ENCODE results near the gene THSD4.
A peak's percentile ranks its signal among the peaks of the same experiment; 100 is the strongest.

DNA sequence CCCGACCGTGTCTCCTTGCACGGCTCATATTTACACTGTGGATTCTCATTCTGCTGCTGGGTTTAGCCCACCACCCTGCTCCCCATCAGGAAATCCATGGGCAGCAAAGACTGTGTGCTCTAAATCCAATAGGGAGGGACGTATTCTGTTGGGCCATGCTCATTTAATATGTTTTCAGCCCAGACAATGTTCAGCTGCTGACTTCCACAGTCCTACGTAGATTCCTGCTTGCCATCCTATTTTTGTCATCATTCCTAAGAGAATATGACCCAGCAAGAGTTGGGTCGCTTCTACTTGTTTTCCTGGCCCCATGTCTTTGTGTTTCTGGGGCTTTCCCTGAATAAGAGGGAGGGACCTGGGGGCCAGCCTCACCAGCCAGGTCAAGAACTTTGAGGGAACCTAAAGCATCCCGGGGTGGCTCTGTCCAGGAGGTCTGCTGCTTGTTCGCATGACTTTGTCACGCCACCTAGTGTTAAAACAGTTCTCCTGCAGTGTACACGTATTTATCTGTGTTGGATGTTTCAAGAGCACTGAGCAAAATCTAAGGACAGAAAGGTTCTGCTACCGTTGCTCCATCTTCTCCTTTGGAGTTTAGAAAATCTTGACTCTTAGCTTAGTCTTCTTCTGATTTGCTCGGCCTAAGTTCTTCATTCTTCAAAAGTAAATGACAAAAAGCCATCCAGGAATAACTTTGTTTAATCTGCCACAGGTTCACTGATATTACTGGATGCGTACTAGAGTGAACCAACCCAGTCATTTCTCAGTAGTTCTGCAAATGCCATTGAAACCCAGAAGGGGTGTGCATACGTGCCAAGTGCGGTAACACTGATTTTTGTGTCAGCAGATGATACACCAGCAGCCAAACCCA is 615.2 kb downstream of the THSD4 start:
- TF ChIP-seq, protein P1, sequence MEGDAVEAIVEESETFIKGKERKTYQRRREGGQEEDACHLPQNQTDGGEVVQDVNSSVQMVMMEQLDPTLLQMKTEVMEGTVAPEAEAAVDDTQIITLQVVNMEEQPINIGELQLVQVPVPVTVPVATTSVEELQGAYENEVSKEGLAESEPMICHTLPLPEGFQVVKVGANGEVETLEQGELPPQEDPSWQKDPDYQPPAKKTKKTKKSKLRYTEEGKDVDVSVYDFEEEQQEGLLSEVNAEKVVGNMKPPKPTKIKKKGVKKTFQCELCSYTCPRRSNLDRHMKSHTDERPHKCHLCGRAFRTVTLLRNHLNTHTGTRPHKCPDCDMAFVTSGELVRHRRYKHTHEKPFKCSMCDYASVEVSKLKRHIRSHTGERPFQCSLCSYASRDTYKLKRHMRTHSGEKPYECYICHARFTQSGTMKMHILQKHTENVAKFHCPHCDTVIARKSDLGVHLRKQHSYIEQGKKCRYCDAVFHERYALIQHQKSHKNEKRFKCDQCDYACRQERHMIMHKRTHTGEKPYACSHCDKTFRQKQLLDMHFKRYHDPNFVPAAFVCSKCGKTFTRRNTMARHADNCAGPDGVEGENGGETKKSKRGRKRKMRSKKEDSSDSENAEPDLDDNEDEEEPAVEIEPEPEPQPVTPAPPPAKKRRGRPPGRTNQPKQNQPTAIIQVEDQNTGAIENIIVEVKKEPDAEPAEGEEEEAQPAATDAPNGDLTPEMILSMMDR (IDR thresholded peaks at IDR 0.05): peak; percentile 51 to 74 (median 66)
- TF ChIP-seq POLR2A (IDR thresholded peaks at IDR 0.05) (no peak), POLR2AphosphoS5 (IDR thresholded peaks at IDR 0.05) (no peak), EP300 (IDR thresholded peaks at IDR 0.05) (no peak)

Measured in upper lobe of left lung (tissue), 4 donors.